OCI-M2 (cell line): ENCODE measurements around the gene PDSS2.
"Not testable (repeated sequence)": the region's sequence is repeated elsewhere in the genome, so short reads cannot be mapped to it uniquely, and the experiment has no call there.

ENCODE experiments used
- DNase-seq: peaks from one replicate; lab custom pipeline; 2025; ENCODE audit not compliant: unreplicated experiment; lab: John Stamatoyannopoulos, UW

The PDSS2 gene

GRCh38 chr6:107122748-107123147 is 336.6 kb downstream of the PDSS2 start:
- DNase-seq: no peak

- no peak for DNase-seq
Measured at GRCh38 chr6:107121964-107122495, 337.3 kb downstream of the PDSS2 start.

GRCh38 chr6:107121266-107121665 is 338.1 kb downstream of the PDSS2 start:
- no peak for DNase-seq

- DNase-seq: no peak
Measured at GRCh38 chr6:107120404-107120803, 339.0 kb downstream of the PDSS2 start.

- DNase-seq: no peak
Measured at GRCh38 chr6:107118976-107119375, 340.4 kb downstream of the PDSS2 start.

GRCh38 chr6:107118540-107118939 is 340.8 kb downstream of the PDSS2 start:
- DNase-seq: not testable (repeated sequence)

- no peak for DNase-seq
Measured at GRCh38 chr6:107116931-107117330, 342.4 kb downstream of the PDSS2 start.

GRCh38 chr6:107116328-107116892 is 343.0 kb downstream of the PDSS2 start:
- peak; percentile 55 for DNase-seq

- DNase-seq: no peak
Measured at GRCh38 chr6:107115695-107116327, 343.6 kb downstream of the PDSS2 start.

- DNase-seq: no peak
Measured at GRCh38 chr6:107114926-107115694, 344.3 kb downstream of the PDSS2 start, which contains the start of gene BEND3. Gene BEND3, minus strand, starts transcription at chr6:107115515. Its CDS starts 16,230 bp downstream, at chr6:107099285.

GRCh38 chr6:107114213-107114925 is 345.0 kb downstream of the PDSS2 start:
- DNase-seq: no peak

- DNase-seq: no peak
Measured at GRCh38 chr6:107110200-107110599, 349.2 kb downstream of the PDSS2 start.

- no peak for DNase-seq
Measured at GRCh38 chr6:107108201-107108890, 351.0 kb downstream of the PDSS2 start.

- no peak for DNase-seq
Measured at GRCh38 chr6:107107791-107108190, 351.6 kb downstream of the PDSS2 start.

- DNase-seq: no peak
Measured at GRCh38 chr6:107106165-107106564, 353.2 kb downstream of the PDSS2 start.

- DNase-seq: no peak
Measured at GRCh38 chr6:107105511-107106116, 353.8 kb downstream of the PDSS2 start.

- DNase-seq: no peak
Measured at GRCh38 chr6:107103082-107103481, 356.3 kb downstream of the PDSS2 start.
